ENCODE results near the gene CPNE7. TPM values are rescaled to one million over a fixed set of nuclear protein-coding genes. Genes with fewer than 3 reads are reported as not detected.

Gene CPNE7
- total RNA-seq, 3 donors from 2014 or later (not counting 1 experiment from before 2014, with no cell fraction given): 1.1 to 1.8 (median 1.2) TPM

GRCh38 chr16:89645122-89645521 lies 69.6 kb downstream of the CPNE7 start:
- H3K36me3 ChIP-seq (ENCODE audit: control insufficient read depth, insufficient read depth, low read length): peaks cover 40% of the 10 kb centered on the region
- no peak for TF ChIP-seq CTCF (IDR thresholded peaks at IDR 0.05)
- no peaks in the 10 kb centered on the region for H3K27me3 Mint-ChIP-seq (ENCODE audit: low read depth in 2 of 2)
- no peaks in the 10 kb centered on the region for H3K27me3 ChIP-seq (ENCODE audit: control insufficient read depth, insufficient read depth, low read length)
- H3K4me3 ChIP-seq (ENCODE audit: low read length): no peak overlapping the region
- WGBS (ENCODE audit: insufficient coverage): 94% methylated on average over 11 of the region's 11 CpGs
- peak overlapping the region in 1 of 2 donors; percentile 48 for H3K27ac Mint-ChIP-seq
- no peaks in the 10 kb centered on the region for H3K9me3 ChIP-seq (ENCODE audit: control insufficient read depth, insufficient read depth, low read length)
- H3K4me3 Mint-ChIP-seq: no peak overlapping the region
- H3K27ac ChIP-seq (ENCODE audit: low read length): no peak overlapping the region
- peaks cover 8% of the 10 kb centered on the region in 2 donors for H3K4me1 Mint-ChIP-seq
- intact Hi-C loops (cut with micrococcal nuclease): no loop called here
- ATAC-seq (no peak), DNase-seq (no peak)
- no peaks in the 10 kb centered on the region for H3K36me3 Mint-ChIP-seq
- H3K4me1 ChIP-seq (ENCODE audit: control insufficient read depth, insufficient read depth, low read length): peaks cover 7% of the 10 kb centered on the region
- no peaks in the 10 kb centered on the region for H3K9me3 Mint-ChIP-seq

GRCh38 chr16:89646270-89646669 lies 70.7 kb downstream of the CPNE7 start:
- no peaks in the 10 kb centered on the region for H3K27me3 ChIP-seq (ENCODE audit: control insufficient read depth, insufficient read depth, low read length)
- 96% methylated on average over 22 of the region's 22 CpGs for WGBS (ENCODE audit: insufficient coverage)
- Mint-ChIP-seq H3K9me3 (no peaks in the 10 kb centered on the region), H3K4me1 (peaks cover 0 to under 1% of the 10 kb centered on the region in 2 donors), H3K27me3 (ENCODE audit: low read depth in 2 of 2) (no peaks in the 10 kb centered on the region), H3K4me3 (no peak overlapping the region), H3K27ac (peak overlapping the region in 1 of 2 donors; percentile 48), H3K36me3 (no peaks in the 10 kb centered on the region)
- DNase-seq: no peak
- ATAC-seq: no peak
- H3K36me3 ChIP-seq (ENCODE audit: control insufficient read depth, insufficient read depth, low read length): peaks cover 43% of the 10 kb centered on the region
- H3K4me3 ChIP-seq (ENCODE audit: low read length): no peak overlapping the region
- no peaks in the 10 kb centered on the region for H3K9me3 ChIP-seq (ENCODE audit: control insufficient read depth, insufficient read depth, low read length)
- peaks cover under 1% of the 10 kb centered on the region for H3K4me1 ChIP-seq (ENCODE audit: control insufficient read depth, insufficient read depth, low read length)
- H3K27ac ChIP-seq (ENCODE audit: low read length): no peak overlapping the region
- intact Hi-C loops (cut with micrococcal nuclease): no loop called here
- TF ChIP-seq CTCF (IDR thresholded peaks at IDR 0.05): no peak

Other genes starting within 250 kb of the CPNE7 start
- 100 to 1,000 TPM; 230 to 299 (median 287) TPM for gene ANKRD11, start 85.2 kb upstream of the CPNE7 start, total RNA-seq
- gene SPG7, start 67.4 kb upstream of the CPNE7 start, total RNA-seq: 100 to 1,000 TPM; 142 to 195 (median 180) TPM
- 1,000 to 10,000 TPM; 1,286 to 1,549 (median 1,294) TPM for gene RPL13, start 15.1 kb upstream of the CPNE7 start, total RNA-seq
- gene DPEP1, start 37.9 kb downstream of the CPNE7 start, total RNA-seq: not detected
- 100 to 1,000 TPM; 124 to 135 (median 134) TPM for gene CHMP1A, start 82.0 kb downstream of the CPNE7 start, total RNA-seq
- 10 to 100 TPM in 1 of 3 donors, 1 to 10 TPM in 2; 6.5 to 11.9 (median 8.4) TPM for gene SPATA33, start 82.1 kb downstream of the CPNE7 start, total RNA-seq
- gene CDK10, start 110.9 kb downstream of the CPNE7 start, total RNA-seq: 100 to 1,000 TPM; 102 to 123 (median 114) TPM
- 10 to 100 TPM; 23.1 to 37.9 (median 24.0) TPM for gene SPATA2L, start 125.9 kb downstream of the CPNE7 start, total RNA-seq
- gene VPS9D1, start 145.1 kb downstream of the CPNE7 start, total RNA-seq: 10 to 100 TPM; 31.7 to 43.0 (median 35.4) TPM
- 100 to 1,000 TPM; 146 to 206 (median 186) TPM for gene ZNF276, start 145.8 kb downstream of the CPNE7 start, total RNA-seq
- 10 to 100 TPM; 43.3 to 45.4 (median 45.1) TPM for gene FANCA, start 240.9 kb downstream of the CPNE7 start, total RNA-seq

Data from natural killer cell (primary cell).